Fibroblast of mammary gland (primary cell): ENCODE data around the gene CD9.
A peak's percentile ranks its signal among the peaks of the same experiment; 100 is the strongest.

ENCODE experiments used
- DNase-seq: peaks from one replicate; pipeline ENCODE4 v3.0.0-alpha.2; 2010; ENCODE audit warnings: low read depth
- H3K4me3 ChIP-seq: 2 replicates; pipeline ENCODE4 v1.5.1; 2011; ENCODE audit warnings: low read depth, mild to moderate bottlenecking, low read length, moderate library complexity; ENCODE audit not compliant: control insufficient read depth
- CTCF ChIP-seq: conservative IDR thresholded peaks from 2 replicates; pipeline ENCODE4 v1.5.1; 2011; ENCODE audit warnings: low read depth, low read length, inconsistent platforms; ENCODE audit not compliant: control insufficient read depth, insufficient read depth

The CD9 gene

GRCh38 chr12:6274231-6275221, 74.3 kb downstream of the CD9 start:
- no peak for DNase-seq
- no peak for TF ChIP-seq CTCF
- no peak overlapping the region for H3K4me3 ChIP-seq

GRCh38 chr12:6275928-6276887, 76.0 kb downstream of the CD9 start:
- no peak for DNase-seq
- TF ChIP-seq CTCF, result no peak
- no peak overlapping the region for H3K4me3 ChIP-seq

GRCh38 chr12:6276956-6277620, 76.9 kb downstream of the CD9 start:
- DNase-seq, result no peak
- H3K4me3 ChIP-seq, result no peak overlapping the region
- no peak for TF ChIP-seq CTCF

GRCh38 chr12:6277982-6278438, 77.8 kb downstream of the CD9 start:
- DNase-seq, result no peak
- H3K4me3 ChIP-seq, result peak overlapping the region; percentile 19
- no peak for TF ChIP-seq CTCF

GRCh38 chr12:6278439-6279255, 78.4 kb downstream of the CD9 start:
- H3K4me3 ChIP-seq, result peak overlapping the region; percentile 19
- DNase-seq, result peak; percentile 75
- TF ChIP-seq CTCF, result no peak
